Ishikawa (cell line): ENCODE data around the gene EBNA1BP2.

Experiments
- CEBPB ChIP-seq: IDR thresholded peaks from 2 replicates; pipeline ENCODE4 v1.6.1; 2012
- CREB1 ChIP-seq: IDR thresholded peaks from 2 replicates; pipeline ENCODE4 v1.6.1; 2012; ENCODE audit warnings: low read depth
- EGR1 ChIP-seq: IDR thresholded peaks from 2 replicates; pipeline ENCODE4 v1.6.1; 2012
- EP300 ChIP-seq: IDR thresholded peaks from 2 replicates; pipeline ENCODE4 v1.6.1; 2012; ENCODE audit warnings: borderline replicate concordance
- FOXM1 ChIP-seq: IDR thresholded peaks from 2 replicates; pipeline ENCODE4 v1.6.1; 2012; ENCODE audit warnings: low read depth, borderline replicate concordance
- MAX ChIP-seq: IDR thresholded peaks from 2 replicates; pipeline ENCODE4 v1.6.1; 2012
- NFIC ChIP-seq: IDR thresholded peaks from 2 replicates; pipeline ENCODE4 v1.6.1; 2012
- RAD21 ChIP-seq: IDR thresholded peaks from 2 replicates; pipeline ENCODE4 v1.6.1; 2012; ENCODE audit warnings: low read depth
- REST ChIP-seq: IDR thresholded peaks from 2 replicates; pipeline ENCODE4 v1.6.1; 2012; ENCODE audit warnings: low read depth, mild to moderate bottlenecking
- TAF1 ChIP-seq: IDR thresholded peaks from 2 replicates; pipeline ENCODE4 v1.6.1; 2012; ENCODE audit warnings: low read depth, mild to moderate bottlenecking
- TCF12 ChIP-seq: IDR thresholded peaks from 2 replicates; pipeline ENCODE4 v1.6.1; 2012; ENCODE audit warnings: low read depth
- TEAD4 ChIP-seq: IDR thresholded peaks from 2 replicates; pipeline ENCODE4 v1.6.1; 2012
- USF1 ChIP-seq: IDR thresholded peaks from 2 replicates; pipeline ENCODE4 v1.6.1; 2012
- YY1 ChIP-seq: IDR thresholded peaks from 2 replicates; pipeline ENCODE4 v1.6.1; 2012; ENCODE audit warnings: low read depth
- ZBTB7A ChIP-seq: IDR thresholded peaks from 2 replicates; pipeline ENCODE4 v1.6.1; 2012; ENCODE audit warnings: low read depth

EBNA1BP2 gene

DNA sequence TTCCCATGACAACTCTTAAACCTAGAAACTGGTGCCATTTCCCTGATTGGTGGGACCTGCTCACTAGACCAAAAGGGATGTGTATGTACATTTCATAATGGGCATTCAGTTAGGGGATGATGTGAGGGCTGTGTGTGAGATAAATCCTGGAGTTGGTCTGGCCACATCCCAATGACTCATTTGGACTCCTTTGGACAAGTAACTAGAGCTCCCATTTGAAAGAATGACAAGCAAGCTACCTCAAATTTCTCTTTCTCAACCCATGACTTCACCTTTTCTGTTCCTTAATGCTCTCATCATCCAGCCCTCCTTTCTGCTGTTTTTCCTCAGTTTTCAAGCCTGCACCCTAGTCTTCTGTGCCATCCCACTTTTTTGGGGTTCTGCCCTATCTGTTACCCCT lies 27.9 kb downstream of the EBNA1BP2 start:
- no peak for TF ChIP-seq CREB1
- no peak for TF ChIP-seq TAF1
- TF ChIP-seq CEBPB: no peak
- no peak for TF ChIP-seq YY1
- TF ChIP-seq EP300: no peak
- TF ChIP-seq EGR1: no peak
- no peak for TF ChIP-seq REST
- TF ChIP-seq USF1: no peak
- no peak for TF ChIP-seq MAX
- TF ChIP-seq TCF12: no peak
- TF ChIP-seq FOXM1: no peak
- TF ChIP-seq RAD21: no peak
- TF ChIP-seq NFIC: no peak

DNA sequence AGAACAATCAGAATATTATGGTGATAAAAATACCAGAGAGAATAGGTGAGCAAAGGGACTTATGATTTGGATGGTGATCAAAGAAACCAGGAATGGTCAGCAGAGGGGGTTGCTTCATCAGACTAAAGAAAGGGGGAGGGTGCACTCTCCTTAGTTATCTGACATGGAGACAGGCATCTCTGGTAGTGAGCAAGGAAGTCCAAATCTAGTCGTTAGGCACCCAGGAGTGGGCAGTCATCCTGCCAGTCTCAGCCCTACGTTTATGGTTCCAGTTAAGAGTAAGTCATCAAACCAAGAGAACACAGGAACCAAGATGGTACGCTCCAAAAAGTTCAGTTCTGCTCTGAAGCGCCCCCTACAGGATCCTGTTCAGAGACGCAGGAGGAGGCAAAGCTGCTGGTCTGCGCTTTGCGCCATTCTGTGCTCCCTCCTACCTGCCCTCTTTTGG lies 28.6 kb downstream of the EBNA1BP2 start:
- TF ChIP-seq MAX (no peak), RAD21 (peak; percentile 20)

DNA sequence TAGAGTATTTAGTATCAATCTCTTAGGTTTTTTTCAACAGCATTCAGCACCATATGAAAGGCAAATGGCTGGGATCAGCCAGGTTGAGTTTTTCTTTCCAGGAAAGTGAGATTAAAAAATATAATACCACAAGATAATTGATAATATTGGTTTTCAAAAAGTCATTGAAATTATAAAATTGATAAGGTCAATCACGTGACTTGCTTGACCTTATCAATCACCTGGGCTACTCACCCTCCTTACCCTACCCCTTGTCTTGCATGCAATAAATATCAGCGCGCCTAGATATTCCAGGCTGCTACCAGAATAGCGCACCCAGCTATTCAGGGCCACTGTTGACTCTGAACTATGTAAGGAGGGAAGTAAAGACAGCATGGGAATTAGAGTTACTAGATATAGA lies 31.5 kb downstream of the EBNA1BP2 start:
- TF ChIP-seq TCF12 (no peak), CREB1 (no peak), REST (no peak), TAF1 (no peak), CEBPB (no peak), NFIC (no peak), EP300 (no peak), EGR1 (no peak), MAX (no peak), RAD21 (no peak), TEAD4 (no peak), ZBTB7A (no peak), YY1 (no peak), FOXM1 (no peak), USF1 (no peak)

GRCh38 chr1:43140010-43140409 lies 32.1 kb downstream of the EBNA1BP2 start:
- TF ChIP-seq TCF12 (no peak), USF1 (no peak), TAF1 (no peak), YY1 (no peak), CEBPB (no peak), RAD21 (no peak), REST (no peak), MAX (no peak), EP300 (no peak), FOXM1 (no peak), TEAD4 (no peak), CREB1 (no peak), ZBTB7A (no peak), NFIC (no peak), EGR1 (no peak)
